ENCODE results near the gene CCDC110. TPM values are rescaled to one million over a fixed set of nuclear protein-coding genes. Genes with fewer than 3 reads are reported as not detected.

CCDC110 gene
- total RNA-seq, 6 experiments from 2014 or later, result 0.39 to 1.4 (median 0.46) TPM

DNA sequence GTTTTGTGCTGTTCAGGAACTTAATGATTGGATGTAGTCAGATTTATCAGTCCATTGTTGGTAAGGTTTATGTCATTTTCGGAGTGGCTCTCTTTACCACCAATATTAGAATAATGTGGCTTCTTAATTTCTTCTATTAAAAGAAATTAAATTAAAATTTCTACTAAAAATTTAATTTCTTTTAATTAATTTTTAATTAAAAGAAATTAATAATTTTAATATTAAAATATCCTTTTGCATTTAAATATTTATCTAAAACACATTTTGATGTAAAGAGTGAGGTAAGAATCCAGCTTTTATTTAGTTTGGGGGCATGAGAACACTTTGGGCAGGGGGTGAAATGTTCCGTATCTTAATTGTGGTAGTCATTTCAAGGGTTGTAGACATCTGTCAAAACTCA, 30.1 kb downstream of the CCDC110 start:
- H3K27me3 ChIP-seq, result no peaks in the 10 kb centered on the region
- H3K4me1 ChIP-seq, result no peaks in the 10 kb centered on the region
- intact Hi-C loops (cut with DNase I), result no loop called here
- DNase-seq (no peak), ATAC-seq (no peak)
- TF ChIP-seq, protein P1, sequence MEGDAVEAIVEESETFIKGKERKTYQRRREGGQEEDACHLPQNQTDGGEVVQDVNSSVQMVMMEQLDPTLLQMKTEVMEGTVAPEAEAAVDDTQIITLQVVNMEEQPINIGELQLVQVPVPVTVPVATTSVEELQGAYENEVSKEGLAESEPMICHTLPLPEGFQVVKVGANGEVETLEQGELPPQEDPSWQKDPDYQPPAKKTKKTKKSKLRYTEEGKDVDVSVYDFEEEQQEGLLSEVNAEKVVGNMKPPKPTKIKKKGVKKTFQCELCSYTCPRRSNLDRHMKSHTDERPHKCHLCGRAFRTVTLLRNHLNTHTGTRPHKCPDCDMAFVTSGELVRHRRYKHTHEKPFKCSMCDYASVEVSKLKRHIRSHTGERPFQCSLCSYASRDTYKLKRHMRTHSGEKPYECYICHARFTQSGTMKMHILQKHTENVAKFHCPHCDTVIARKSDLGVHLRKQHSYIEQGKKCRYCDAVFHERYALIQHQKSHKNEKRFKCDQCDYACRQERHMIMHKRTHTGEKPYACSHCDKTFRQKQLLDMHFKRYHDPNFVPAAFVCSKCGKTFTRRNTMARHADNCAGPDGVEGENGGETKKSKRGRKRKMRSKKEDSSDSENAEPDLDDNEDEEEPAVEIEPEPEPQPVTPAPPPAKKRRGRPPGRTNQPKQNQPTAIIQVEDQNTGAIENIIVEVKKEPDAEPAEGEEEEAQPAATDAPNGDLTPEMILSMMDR (IDR thresholded peaks at IDR 0.05), result no peak
- no peak for TF ChIP-seq POLR2A (IDR thresholded peaks at IDR 0.05)
- WGBS (ENCODE audit: insufficient coverage, low coverage, low lambda C conversion rate, missing lambda C conversion rate), result 81% methylated on average over 2 of the region's 2 CpGs
- no peaks in the 10 kb centered on the region for H3K9me3 ChIP-seq
- H3K36me3 ChIP-seq, result no peaks in the 10 kb centered on the region
- H3K27ac ChIP-seq, result no peak overlapping the region
- H3K4me3 ChIP-seq, result no peak overlapping the region

DNA sequence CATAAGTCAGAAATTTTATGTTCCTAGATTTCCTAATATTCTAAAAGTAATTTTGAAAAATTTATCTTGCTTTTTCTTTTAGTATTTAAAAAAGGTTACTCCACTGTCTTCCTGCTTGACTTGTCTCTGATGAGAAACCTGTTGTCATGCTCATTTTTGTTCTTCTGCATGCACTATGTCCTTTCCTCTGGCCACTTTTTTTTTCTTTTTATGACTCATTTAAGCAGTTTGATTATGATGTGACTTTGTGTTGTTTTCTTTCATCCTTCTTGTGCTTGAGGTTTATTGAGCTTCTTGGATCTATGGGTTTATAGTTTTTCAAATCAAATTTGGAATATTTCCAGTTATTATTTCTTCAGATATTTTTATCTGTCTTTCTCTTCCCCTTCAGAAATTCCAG, 33.7 kb downstream of the CCDC110 start:
- no peaks in the 10 kb centered on the region for H3K9me3 ChIP-seq

DNA sequence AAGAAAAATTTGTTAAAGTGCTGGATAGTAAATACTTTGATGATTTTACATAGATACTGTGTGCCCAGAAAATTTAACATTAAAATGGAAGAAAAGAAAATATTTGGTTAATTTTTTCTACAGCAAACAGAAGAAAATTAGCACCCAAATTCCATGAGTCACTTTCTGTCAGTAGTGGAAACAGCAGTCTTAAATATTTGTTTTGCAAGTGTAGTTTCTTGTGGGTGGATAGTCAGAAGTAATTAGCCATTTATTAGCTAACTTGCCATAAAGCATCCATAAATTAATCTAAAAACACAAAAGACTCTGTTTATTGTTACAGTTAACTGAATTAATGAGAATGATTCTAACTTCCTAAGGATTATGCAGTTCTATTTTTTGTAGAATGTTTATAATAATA, 36.1 kb downstream of the CCDC110 start:
- ATAC-seq (no peak), DNase-seq (no peak)
- Histone ChIP-seq H3K36me3 (no peaks in the 10 kb centered on the region), H3K4me1 (no peaks in the 10 kb centered on the region), H3K27ac (no peak overlapping the region), H3K4me3 (no peak overlapping the region), H3K27me3 (no peaks in the 10 kb centered on the region), H3K9me3 (no peaks in the 10 kb centered on the region)
- TF ChIP-seq POLR2A (IDR thresholded peaks at IDR 0.05), result no peak
- TF ChIP-seq, protein P1 (IDR thresholded peaks at IDR 0.05), result no peak
- intact Hi-C loops (cut with DNase I), result no loop called here

More for the DNA sequence above, 33.7 kb downstream of the CCDC110 start:
- Histone ChIP-seq H3K4me1 (no peaks in the 10 kb centered on the region), H3K36me3 (no peaks in the 10 kb centered on the region), H3K27me3 (no peaks in the 10 kb centered on the region), H3K4me3 (no peak overlapping the region), H3K27ac (no peak overlapping the region)
- DNase-seq, result no peak
- TF ChIP-seq, protein P1 (IDR thresholded peaks at IDR 0.05), result no peak
- no peak for TF ChIP-seq POLR2A (IDR thresholded peaks at IDR 0.05)
- intact Hi-C loops (cut with DNase I), result no loop called here
- ATAC-seq, result no peak

DNA sequence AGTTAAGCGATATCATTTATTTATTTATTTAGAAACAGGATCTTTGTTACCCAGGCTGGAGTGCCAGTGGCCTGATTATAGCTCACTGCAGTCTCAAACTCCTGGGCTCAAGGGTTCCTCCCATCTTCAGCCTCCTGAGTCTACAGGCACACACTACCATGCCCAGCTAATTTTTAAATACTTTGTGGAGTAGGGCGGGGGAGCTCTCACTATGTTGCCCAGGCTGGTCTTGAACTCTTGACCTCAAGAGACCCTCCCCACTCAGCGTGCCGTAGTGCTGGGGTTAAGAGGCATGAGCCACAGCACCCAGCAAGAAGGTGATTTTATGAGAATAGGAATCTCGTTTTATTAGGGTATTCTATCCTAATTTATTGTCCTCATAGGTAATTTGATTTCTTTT, 41.9 kb downstream of the CCDC110 start:
- Histone ChIP-seq H3K27ac (no peak overlapping the region), H3K4me1 (peaks cover 0 to 4% (median 0%) of the 10 kb centered on the region in 4 donors), H3K9me3 (no peaks in the 10 kb centered on the region), H3K27me3 (no peaks in the 10 kb centered on the region), H3K36me3 (no peaks in the 10 kb centered on the region), H3K4me3 (no peak overlapping the region)
- ATAC-seq, result no peak
- TF ChIP-seq, protein P1 (IDR thresholded peaks at IDR 0.05), result no peak
- TF ChIP-seq POLR2A (IDR thresholded peaks at IDR 0.05), result no peak
- WGBS (ENCODE audit: insufficient coverage, low coverage, low lambda C conversion rate, missing lambda C conversion rate), result 51% methylated on average over 4 of the region's 5 CpGs
- intact Hi-C loops (cut with DNase I), result no loop called here
- no peak for DNase-seq

DNA sequence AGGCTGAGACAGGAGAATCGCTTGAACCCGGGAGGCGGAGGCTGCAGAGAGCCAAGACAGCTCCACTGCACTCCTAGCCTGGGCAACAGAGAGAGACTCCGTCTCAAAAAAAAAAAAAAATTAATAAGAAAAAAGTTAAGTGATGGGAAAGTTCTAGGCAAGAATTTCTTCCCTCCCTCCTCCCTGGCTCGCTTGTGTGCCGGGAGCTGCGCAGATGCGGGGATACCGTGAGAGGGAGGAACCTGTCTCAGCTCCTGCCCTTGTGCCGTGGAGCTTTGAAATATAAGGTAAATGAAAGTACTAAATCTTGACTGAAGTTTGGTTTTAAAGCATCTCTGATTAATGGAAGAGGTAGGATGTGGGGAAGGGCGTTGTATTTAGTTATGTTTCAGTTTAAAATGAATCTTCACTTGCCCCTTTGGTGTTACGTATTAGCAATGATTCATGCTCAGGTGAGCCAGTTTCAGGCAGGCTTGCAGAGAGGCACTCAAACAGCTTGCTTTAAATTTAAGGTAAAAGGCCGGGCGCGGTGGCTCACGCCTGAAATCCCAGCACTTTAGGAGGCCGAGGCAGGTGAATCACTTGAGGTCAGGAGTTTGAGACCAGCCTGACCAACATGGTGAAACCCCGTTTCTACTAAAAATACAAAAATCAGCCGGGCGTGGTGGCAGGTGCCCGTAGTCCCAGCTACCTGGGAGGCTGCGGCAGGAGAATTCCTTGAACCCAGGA, 44.4 kb downstream of the CCDC110 start:
- no peaks in the 10 kb centered on the region for H3K9me3 ChIP-seq
- ATAC-seq (no peak), DNase-seq (no peak)
- H3K4me1 ChIP-seq, result peaks cover 0 to 14% (median 0%) of the 10 kb centered on the region in 4 donors
- no peaks in the 10 kb centered on the region for H3K36me3 ChIP-seq
- 88% methylated on average over 16 of the region's 22 CpGs for WGBS (ENCODE audit: insufficient coverage, low coverage, low lambda C conversion rate, missing lambda C conversion rate)
- H3K27me3 ChIP-seq, result no peaks in the 10 kb centered on the region
- TF ChIP-seq POLR2A (IDR thresholded peaks at IDR 0.05), result no peak
- TF ChIP-seq, protein P1 (IDR thresholded peaks at IDR 0.05), result no peak
- H3K27ac ChIP-seq, result no peak overlapping the region
- no peak overlapping the region for H3K4me3 ChIP-seq
- intact Hi-C loops (cut with DNase I), result no loop called here

Data from right lobe of liver (tissue), 6 donors.